ENCODE data around the gene KERA.

KERA gene

GRCh38 chr12:91056488-91056887, 1.3 kb downstream of the KERA start:
- no peak for DNase-seq
- TF ChIP-seq GATA1 (IDR thresholded peaks at IDR 0.05; ENCODE audit: low read depth, low read length), result no peak
- TF ChIP-seq POLR2A (IDR thresholded peaks at IDR 0.05; ENCODE audit: low read length), result no peak

DNA sequence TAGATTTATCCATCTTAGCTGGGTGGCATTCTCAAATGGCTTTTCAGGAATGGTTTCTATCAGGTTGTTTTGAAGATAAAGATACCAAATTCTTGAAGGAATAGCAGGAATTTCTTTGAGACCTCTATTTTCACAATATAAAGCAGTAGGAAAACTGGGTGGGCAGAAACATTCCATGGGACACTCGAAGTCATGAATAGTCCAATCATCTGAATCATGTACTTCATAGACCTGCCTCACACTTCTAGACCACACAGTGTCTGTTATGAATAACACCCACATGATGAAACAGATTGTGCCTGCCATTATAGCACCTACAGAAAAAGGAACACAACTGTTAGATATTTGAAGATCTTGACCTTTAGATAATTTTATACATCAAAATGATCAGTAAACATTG, 1.8 kb downstream of the KERA start:
- DNase-seq, result no peak
- no peak for TF ChIP-seq GATA1 (IDR thresholded peaks at IDR 0.05; ENCODE audit: low read depth, low read length)
- TF ChIP-seq POLR2A (IDR thresholded peaks at IDR 0.05; ENCODE audit: low read length), result no peak

DNA sequence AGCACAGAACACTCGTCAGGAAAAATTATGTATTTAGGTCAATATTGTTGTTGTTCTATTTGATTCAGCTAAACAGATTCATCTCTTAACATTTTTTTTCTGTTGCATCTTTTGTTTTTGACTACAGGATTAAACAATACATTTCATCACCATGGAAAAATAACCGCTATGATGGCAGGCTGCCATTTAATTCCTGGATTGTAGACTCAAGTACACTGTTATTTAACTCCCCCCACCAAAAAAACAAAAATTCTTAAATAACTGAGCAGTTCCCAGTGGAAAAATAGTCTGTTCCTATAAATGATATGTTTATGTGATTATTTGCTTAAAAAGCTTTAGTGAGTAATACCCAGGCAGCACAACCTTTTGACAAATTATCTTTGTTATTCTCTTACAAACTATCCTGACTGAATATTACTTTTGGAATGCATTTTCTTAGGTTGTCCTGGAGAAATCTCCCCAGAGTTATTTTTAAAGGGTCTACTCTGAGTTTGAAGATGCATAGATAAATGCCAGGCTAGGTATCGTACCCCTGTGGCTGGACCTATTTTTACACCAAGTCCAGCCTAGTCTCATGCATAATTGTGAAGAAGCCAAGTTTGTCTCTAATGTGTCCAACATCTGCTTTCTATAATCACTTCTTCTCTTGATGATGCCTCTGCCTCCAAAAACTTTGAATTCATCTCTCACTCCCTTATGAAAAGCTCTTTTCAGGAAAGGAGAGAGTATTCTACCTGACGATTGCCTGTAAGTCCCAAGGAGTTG, 3.7 kb downstream of the KERA start:
- DNase-seq, result no peak
- TF ChIP-seq POLR2A (IDR thresholded peaks at IDR 0.05; ENCODE audit: low read length) (no peak), GATA1 (IDR thresholded peaks at IDR 0.05; ENCODE audit: low read depth, low read length) (no peak)

GRCh38 chr12:91052026-91052425, 5.8 kb downstream of the KERA start:
- no peak for DNase-seq
- TF ChIP-seq GATA1 (IDR thresholded peaks at IDR 0.05; ENCODE audit: low read depth, low read length) (no peak), POLR2A (IDR thresholded peaks at IDR 0.05; ENCODE audit: low read length) (no peak)

DNA sequence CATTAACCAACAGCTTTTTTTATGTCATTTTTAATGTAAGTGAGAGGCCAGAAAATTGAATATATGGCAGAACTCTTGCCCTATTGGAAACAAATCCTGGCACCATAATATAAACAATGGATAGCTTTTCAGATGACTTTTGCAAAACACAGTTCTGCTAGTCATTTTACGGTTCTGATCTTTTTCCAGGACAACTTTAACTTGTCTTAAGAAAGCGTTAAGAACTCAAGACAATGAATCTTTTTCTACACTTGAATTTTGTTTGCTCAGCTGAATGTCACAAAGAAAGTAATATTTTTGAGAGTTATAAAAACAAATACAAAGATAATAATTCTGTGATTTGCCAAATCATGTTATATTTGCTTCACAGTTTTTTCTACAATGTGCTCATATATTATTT, 13.2 kb downstream of the KERA start:
- DNase-seq, result no peak

DNA sequence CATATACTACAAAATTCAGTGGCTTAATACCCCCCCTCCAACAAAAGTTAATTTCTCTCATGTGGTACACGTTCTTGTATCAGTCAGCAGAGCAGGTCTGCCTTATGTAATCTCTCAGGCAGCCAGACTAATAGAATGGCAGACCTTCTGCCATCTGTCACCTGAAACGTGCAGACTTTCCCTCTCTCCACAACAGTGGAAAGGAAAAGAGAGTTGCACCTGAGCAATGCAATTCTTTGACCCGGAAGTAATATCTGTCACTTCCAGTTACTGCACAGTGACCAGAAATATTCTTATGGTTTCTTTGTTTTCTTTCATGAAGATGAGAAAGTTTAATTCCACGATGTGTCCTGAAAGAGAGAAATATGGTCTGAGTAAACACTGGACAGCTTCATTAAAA, 14.4 kb downstream of the KERA start:
- no peak for DNase-seq
- TF ChIP-seq GATA1 (IDR thresholded peaks at IDR 0.05; ENCODE audit: low read depth, low read length) (no peak), POLR2A (IDR thresholded peaks at IDR 0.05; ENCODE audit: low read length) (no peak)

More for the DNA sequence above, 13.2 kb downstream of the KERA start:
- TF ChIP-seq GATA1 (IDR thresholded peaks at IDR 0.05; ENCODE audit: low read depth, low read length), result no peak
- no peak for TF ChIP-seq POLR2A (IDR thresholded peaks at IDR 0.05; ENCODE audit: low read length)

GRCh38 chr12:91040096-91040755, 17.6 kb downstream of the KERA start:
- TF ChIP-seq GATA1 (IDR thresholded peaks at IDR 0.05; ENCODE audit: low read depth, low read length), result no peak
- no peak for TF ChIP-seq POLR2A (IDR thresholded peaks at IDR 0.05; ENCODE audit: low read length)
- DNase-seq, result no peak

- DNase-seq, result no peak
- TF ChIP-seq POLR2A (IDR thresholded peaks at IDR 0.05; ENCODE audit: low read length) (no peak), GATA1 (IDR thresholded peaks at IDR 0.05; ENCODE audit: low read depth, low read length) (no peak)
Measured at GRCh38 chr12:91037276-91037675, 20.5 kb downstream of the KERA start.

- TF ChIP-seq GATA1 (IDR thresholded peaks at IDR 0.05; ENCODE audit: low read depth, low read length) (no peak), POLR2A (IDR thresholded peaks at IDR 0.05; ENCODE audit: low read length) (no peak)
- DNase-seq, result no peak
Measured at GRCh38 chr12:91033251-91033650, 24.6 kb downstream of the KERA start.

- no peak for TF ChIP-seq GATA1 (IDR thresholded peaks at IDR 0.05; ENCODE audit: low read depth, low read length)
- no peak for TF ChIP-seq POLR2A (IDR thresholded peaks at IDR 0.05; ENCODE audit: low read length)
- DNase-seq, result no peak
Measured at GRCh38 chr12:91023326-91024004, 34.4 kb downstream of the KERA start.

DNA sequence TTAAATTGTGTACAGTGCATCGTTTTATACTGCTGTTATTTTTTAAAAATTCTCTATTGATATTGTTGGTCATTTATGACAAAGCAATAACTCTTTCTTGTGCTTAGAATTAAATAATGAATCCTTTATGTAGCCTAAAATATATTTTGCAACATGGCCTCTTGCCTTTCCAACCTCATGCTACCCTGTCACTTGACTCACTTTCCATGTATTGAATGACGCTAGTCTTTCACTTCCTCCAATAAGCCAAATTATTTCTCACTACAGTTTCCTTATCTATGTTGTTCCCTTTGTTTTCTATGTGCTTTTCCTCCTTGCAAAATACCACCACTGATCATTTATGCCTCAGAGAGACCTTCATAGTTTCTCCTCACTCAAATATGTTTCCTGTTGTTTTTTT, 36.7 kb downstream of the KERA start:
- DNase-seq, result no peak

GRCh38 chr12:91019455-91019854, 38.4 kb downstream of the KERA start:
- DNase-seq, result no peak
- TF ChIP-seq GATA1 (IDR thresholded peaks at IDR 0.05; ENCODE audit: low read depth, low read length) (no peak), POLR2A (IDR thresholded peaks at IDR 0.05; ENCODE audit: low read length) (no peak)

More for the DNA sequence above, 36.7 kb downstream of the KERA start:
- TF ChIP-seq GATA1 (IDR thresholded peaks at IDR 0.05; ENCODE audit: low read depth, low read length), result no peak
- no peak for TF ChIP-seq POLR2A (IDR thresholded peaks at IDR 0.05; ENCODE audit: low read length)

- TF ChIP-seq GATA1 (IDR thresholded peaks at IDR 0.05; ENCODE audit: low read depth, low read length) (no peak), POLR2A (IDR thresholded peaks at IDR 0.05; ENCODE audit: low read length) (no peak)
- DNase-seq, result no peak
Measured at GRCh38 chr12:91017511-91018263, 40.1 kb downstream of the KERA start.

GRCh38 chr12:91017043-91017442, 40.8 kb downstream of the KERA start:
- TF ChIP-seq POLR2A (IDR thresholded peaks at IDR 0.05; ENCODE audit: low read length), result no peak
- TF ChIP-seq GATA1 (IDR thresholded peaks at IDR 0.05; ENCODE audit: low read depth, low read length), result no peak
- DNase-seq, result no peak

All from erythroblast (primary cell).